K562 (cell line): Measurements from ENCODE around the gene RHOBTB3. TPM values are rescaled to one million over a fixed set of nuclear protein-coding genes. Genes with fewer than 3 reads are reported as not detected.

ENCODE experiments used
- BCLAF1 ChIP-seq, 2 experiments: fragments of 450-650 bp in 1 of 2; IDR thresholded peaks; 2 replicates each; pipeline ENCODE4 v1.6.1; 2011 to 2017; ENCODE audit warnings: low read depth in 2 of 2, antibody characterized with exemption in 1 of 2, borderline replicate concordance in 1 of 2, low read length in 1 of 2, mild to moderate bottlenecking in 1 of 2, mixed read lengths in 1 of 2; ENCODE audit not compliant: control insufficient read depth in 1 of 2
- C11orf30 ChIP-seq: fragments of 450-650 bp; IDR thresholded peaks from 2 replicates; pipeline ENCODE4 v1.6.1; 2016; ENCODE audit warnings: low read depth, mild to moderate bottlenecking
- HCFC1 ChIP-seq: IDR thresholded peaks from 2 replicates; pipeline ENCODE4 v1.6.1; 2012; ENCODE audit warnings: low read depth, low read length, improper control_type of control experiment
- HDAC8 ChIP-seq: fragments of 450-650 bp; IDR thresholded peaks from 2 replicates; pipeline ENCODE4 v1.6.1; 2016; ENCODE audit warnings: mild to moderate bottlenecking, missing genetic modification characterization, moderate library complexity, missing compliant biosample characterization
- MAFK ChIP-seq: IDR thresholded peaks from 2 replicates; pipeline ENCODE4 v1.6.1; 2011; ENCODE audit warnings: low read length, improper control_type of control experiment
- MBD2 ChIP-seq: sonication (generic); IDR thresholded peaks from 2 replicates; pipeline ENCODE4 v1.6.1; 2016; ENCODE audit warnings: low read depth, borderline replicate concordance
- MCM7 ChIP-seq, 2 experiments: fragments of 450-650 bp; IDR thresholded peaks; 2 replicates each; pipeline ENCODE4 v1.6.1; 2016 to 2018
- POLR2AphosphoS5 ChIP-seq: IDR thresholded peaks from 2 replicates; pipeline ENCODE4 v1.6.1; 2011; ENCODE audit warnings: mild to moderate bottlenecking, low read depth, low read length, moderate library complexity; ENCODE audit not compliant: control insufficient read depth, insufficient read depth
- POLR3A ChIP-seq: IDR thresholded peaks from 2 replicates; pipeline ENCODE4 v1.6.1; 2011; ENCODE audit warnings: borderline replicate concordance, mild to moderate bottlenecking, moderate library complexity; ENCODE audit not compliant: insufficient read length, insufficient read depth; ENCODE audit errors: extremely low read depth
- RCOR1 ChIP-seq, 2 experiments: IDR thresholded peaks; 2 replicates each; pipeline ENCODE4 v1.6.1; 2012; ENCODE audit warnings: low read depth in 2 of 2, low read length in 2 of 2, borderline replicate concordance in 1 of 2, improper control_type of control experiment in 1 of 2
- STAT5A ChIP-seq: IDR thresholded peaks from 2 replicates; pipeline ENCODE4 v1.6.1; 2012; ENCODE audit warnings: low read length, inconsistent platforms, borderline replicate concordance
- ZMIZ1 ChIP-seq, 2 experiments: fragments of 150-350 bp in 1 of 2; IDR thresholded peaks; 2 replicates each; pipeline ENCODE4 v1.6.1; 2012 to 2016; ENCODE audit warnings: low read depth in 2 of 2, low read length in 2 of 2, mild to moderate bottlenecking in 1 of 2, moderate library complexity in 1 of 2
- ZNF609 ChIP-seq: sonication (generic); formaldehyde crosslinking; IDR thresholded peaks from 2 replicates; pipeline ENCODE4 v1.8.1; 2023; ENCODE audit warnings: missing genetic modification reagents, mild to moderate bottlenecking, borderline replicate concordance
- ZNF75A ChIP-seq: fragments of 450-650 bp; formaldehyde crosslinking; IDR thresholded peaks from 2 replicates; pipeline ENCODE4 v1.4.0; 2020; ENCODE audit warnings: mild to moderate bottlenecking
- polyA plus RNA-seq, 8 experiments: library from polyadenylated mRNA; depleted of rRNA in 4 of 8; stranded (reverse) in 5 of 8; unstranded in 3 of 8; fragments of >200 nt; fragmentation: Nextera tagmentation in 2 of 8; fragmentation: Illumina TruSeq in 1 of 8; extraction: Ambion mirVana in 2 of 8; extraction: Trizol in 1 of 8; gene quantifications; 2 replicates each; pipeline versions ENCODE4 v1.2.1 to v1.2.3, GENCODE V29; 2011 to 2014; ENCODE audit warnings: inconsistent platforms in 1 of 8, missing spikeins in 1 of 8
- total RNA-seq, 7 experiments: library from RNA; depleted of rRNA in 6 of 7; stranded (reverse); fragments of >200 nt in 6 of 7; fragmentation: Illumina TruSeq in 2 of 7; extraction: Trizol in 2 of 7; gene quantifications; 2 replicates each; pipeline versions ENCODE4 v1.2.1 to v1.2.3, GENCODE V29; 2011 to 2021; ENCODE audit warnings: low replicate concordance in 1 of 7

RHOBTB3 gene
- total and polyA plus RNA-seq, 9 of the 15 experiments (the other 6 are each of a cell fraction or from before 2014, with no cell fraction given) = 39.7 to 143 (median 115) TPM

GRCh38 chr5:95723632-95724369, 7.3 kb upstream of the RHOBTB3 start (continued):
- 0 out of 4 replicates have a peak, but pooled peaks of 1 of the 2 experiments have one; percentile 14 for TF ChIP-seq ZMIZ1 (IDR thresholded peaks at IDR 0.05; ENCODE audit: low read depth in 2 of 2, low read length in 2 of 2)
- no peak for TF ChIP-seq ZNF609
- TF ChIP-seq POLR2AphosphoS5 = 0 out of 2 replicates have a peak, but pooled peaks have one; percentile 25
- no peak for TF ChIP-seq HCFC1
- no peak for TF ChIP-seq POLR3A
- TF ChIP-seq BCLAF1 (IDR thresholded peaks at IDR 0.05; ENCODE audit: borderline replicate concordance in 1 of 2, control insufficient read depth in 1 of 2, low read depth in 2 of 2, low read length in 1 of 2) = no peak
- TF ChIP-seq MCM7 (IDR thresholded peaks at IDR 0.05) = no peak
- TF ChIP-seq MAFK = no peak
- TF ChIP-seq ZNF75A (CRISPR knock-in tag) = no peak
- TF ChIP-seq MBD2 = no peak
- peak; percentile 79 for TF ChIP-seq C11orf30
- 0 out of 2 replicates have a peak, but pooled peaks have one; percentile 9 for TF ChIP-seq STAT5A
- TF ChIP-seq RCOR1 (IDR thresholded peaks at IDR 0.05; ENCODE audit: borderline replicate concordance in 1 of 2, low read depth in 2 of 2, low read length in 2 of 2) = peak in 1 of 2 experiments; percentile 85; a peak in 2 of 4 replicates
- no peak for TF ChIP-seq HDAC8 (tag)
